Measurements from ENCODE around the gene IGSF9B. TPM values are rescaled to one million over a fixed set of nuclear protein-coding genes. Genes with fewer than 3 reads are reported as not detected.

Gene IGSF9B
- total and polyA plus RNA-seq, 2 of the 13 experiments (the other 11 are each of a cell fraction or from before 2014, with no cell fraction given), result not detected

- H3K4me2 ChIP-seq (ENCODE audit: low read depth, low read length), result no peak overlapping the region
- ATAC-seq (no peak), DNase-seq (ENCODE audit: low spot score) (no peak), FAIRE-seq (no peak)
- H3K4me3 ChIP-seq (replicated peaks in 1 of 3; ENCODE audit: insufficient read depth in 1 of 3, low read depth in 2 of 3, low read length in 3 of 3), result no peak overlapping the region
- TF ChIP-seq REST (IDR thresholded peaks at IDR 0.05; ENCODE audit: borderline replicate concordance in 1 of 2, low read depth in 1 of 2, low read length in 2 of 2) (no peak), ZNF850 (CRISPR knock-in tag; conservative IDR thresholded peaks at IDR 0.05) (no peak), SRY (CRISPR knock-in tag; IDR thresholded peaks at IDR 0.05) (no peak), XRCC5 (optimal IDR thresholded peaks at IDR 0.05; ENCODE audit: low read length) (no peak), FOXP1 (IDR thresholded peaks at IDR 0.05) (no peak), FOXP1 (CRISPR knock-in tag; IDR thresholded peaks at IDR 0.05) (no peak), ZNF782 (CRISPR knock-in tag; IDR thresholded peaks at IDR 0.05; ENCODE audit: borderline replicate concordance) (no peak), XBP1 (CRISPR knock-in tag; IDR thresholded peaks at IDR 0.05) (no peak), RXRB (CRISPR knock-in tag; IDR thresholded peaks at IDR 0.05; ENCODE audit: borderline replicate concordance) (no peak), GTF3A (CRISPR knock-in tag; conservative IDR thresholded peaks at IDR 0.05) (no peak), ZC3H13 (CRISPR knock-in tag; IDR thresholded peaks at IDR 0.05) (no peak), ZFX (CRISPR knock-in tag; IDR thresholded peaks at IDR 0.05; ENCODE audit: low read depth) (no peak)
- TF ChIP-seq, protein P1, sequence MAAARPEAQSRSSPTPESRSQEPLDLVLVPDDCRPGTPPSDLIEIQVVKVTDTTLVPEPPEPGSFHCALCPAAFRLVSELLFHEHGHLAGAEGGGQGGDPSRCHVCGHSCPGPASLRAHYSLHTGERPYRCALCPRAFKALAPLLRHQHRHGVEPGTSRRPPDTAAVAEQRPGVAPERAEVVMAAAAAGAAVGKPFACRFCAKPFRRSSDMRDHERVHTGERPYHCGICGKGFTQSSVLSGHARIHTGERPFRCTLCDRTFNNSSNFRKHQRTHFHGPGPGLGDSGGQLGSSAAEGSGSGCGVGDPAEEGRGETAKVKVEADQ (CRISPR knock-in tag; IDR thresholded peaks at IDR 0.05; ENCODE audit: borderline replicate concordance), result no peak
- TF ChIP-seq, protein P2, sequence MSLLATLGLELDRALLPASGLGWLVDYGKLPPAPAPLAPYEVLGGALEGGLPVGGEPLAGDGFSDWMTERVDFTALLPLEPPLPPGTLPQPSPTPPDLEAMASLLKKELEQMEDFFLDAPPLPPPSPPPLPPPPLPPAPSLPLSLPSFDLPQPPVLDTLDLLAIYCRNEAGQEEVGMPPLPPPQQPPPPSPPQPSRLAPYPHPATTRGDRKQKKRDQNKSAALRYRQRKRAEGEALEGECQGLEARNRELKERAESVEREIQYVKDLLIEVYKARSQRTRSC (CRISPR knock-in tag; IDR thresholded peaks at IDR 0.05; ENCODE audit: low read depth), result no peak
- no peak overlapping the region for H3K9ac ChIP-seq (ENCODE audit: insufficient read depth, low read depth, low read length)
- H3K9me3 ChIP-seq (ENCODE audit: low read length), result no peaks in the 10 kb centered on the region
- H3K4me1 ChIP-seq (ENCODE audit: insufficient read depth, low read length), result no peaks in the 10 kb centered on the region
- no peaks in the 10 kb centered on the region for H3K79me2 ChIP-seq (ENCODE audit: insufficient read depth, low read length)
- H4K20me1 ChIP-seq (ENCODE audit: insufficient read depth, low read length), result no peaks in the 10 kb centered on the region
- WGBS (ENCODE audit: low lambda C conversion rate), result 27% methylated on average over 8 of the region's 10 CpGs
- no peak overlapping the region for H3K27ac ChIP-seq (ENCODE audit: extremely low read length, insufficient read depth, low read length)
- intact Hi-C loops (cut with micrococcal nuclease; ENCODE audit: unreplicated experiment), result no loop called here
- no TSS peak for BruUV-seq (replicated peaks)
- peaks cover 3 to 66% of the 10 kb centered on the region in 2 experiments; a peak in 4 of 5 replicates for H3K27me3 ChIP-seq (ENCODE audit: control insufficient read depth in 1 of 2, insufficient read depth in 2 of 2, low read length in 2 of 2)
- in situ Hi-C loops (cut with HindIII; ENCODE audit: extremely low pct_ligation_motif_present, low pct_unique_long_range_greater_than_20kb), result no loop called here
- ChIA-PET POLR2A (no interaction called here), CTCF (ENCODE audit: low intra/inter-chr PET ratio, low total read pairs) (no interaction called here)
- no peak overlapping the region for H2AFZ ChIP-seq (ENCODE audit: low read length)
- H3K36me3 ChIP-seq (replicated peaks in 1 of 2; ENCODE audit: control insufficient read depth in 1 of 2, insufficient read depth in 2 of 2, low read length in 2 of 2), result no peaks in the 10 kb centered on the region
Observed at GRCh38 chr11:133913761-133914160, 43.0 kb downstream of the IGSF9B start.
